GM12891 (cell line): ENCODE measurements around the gene EPB41L2.

Source experiments
- POLR2A ChIP-seq: IDR thresholded peaks from 2 replicates; pipeline ENCODE4 v1.6.1; 2011; ENCODE audit warnings: low read depth, low read length, control low read depth
- POLR2AphosphoS5 ChIP-seq: IDR thresholded peaks from 2 replicates; pipeline ENCODE4 v1.6.1; 2011; ENCODE audit warnings: low read depth, low read length, control low read depth
- POU2F2 ChIP-seq: IDR thresholded peaks from 2 replicates; pipeline ENCODE4 v1.6.1; 2011; ENCODE audit warnings: low read depth, mild to moderate bottlenecking, control low read depth, low read length, moderate library complexity
- SPI1 ChIP-seq: IDR thresholded peaks from 2 replicates; pipeline ENCODE4 v1.6.1; 2011; ENCODE audit warnings: low read depth, low read length, control low read depth
- TAF1 ChIP-seq: IDR thresholded peaks from 2 replicates; pipeline ENCODE4 v1.6.1; 2011; ENCODE audit warnings: low read depth, low read length, control low read depth

GRCh38 chr6:130811932-130812331 is 251.1 kb downstream of the EPB41L2 start:
- TF ChIP-seq SPI1 (no peak), POLR2A (no peak), TAF1 (no peak), POLR2AphosphoS5 (no peak), POU2F2 (no peak)
